GM23338 (cell line): ENCODE data around the gene JTB. TPM values are rescaled to one million over a fixed set of nuclear protein-coding genes. Genes with fewer than 3 reads are reported as not detected.

Source experiments
- ATAC-seq: fragments of 200-7000 bp; cut with Tn5 transposase; 3 replicates; pipeline ENCODE4 v1.9.1; 2020
- DNase-seq: peaks from one replicate; pipeline ENCODE4 v3.0.0-alpha.2; 2015; ENCODE audit warnings: low spot score
- H2AFZ ChIP-seq: fragments of 200-600 bp; sonication (generic); 2 replicates; pipeline ENCODE4 v1.8.0; 2016; ENCODE audit warnings: antibody characterized with exemption, mild to moderate bottlenecking, moderate library complexity
- H3F3A ChIP-seq: fragments of 200-600 bp; sonication (generic); replicated peaks from 2 replicates; pipeline ENCODE4 v1.8.0; 2017; ENCODE audit warnings: antibody characterized with exemption, mixed run types, low read depth
- H3K27ac ChIP-seq: fragments of 200-600 bp; sonication (generic); 2 replicates; pipeline ENCODE4 v1.6.1; 2016; ENCODE audit warnings: low read depth
- H3K27me3 ChIP-seq: fragments of 200-600 bp; sonication (generic); 2 replicates; pipeline ENCODE4 v1.8.0; 2016; ENCODE audit warnings: mild to moderate bottlenecking, mixed run types, moderate library complexity; ENCODE audit not compliant: insufficient read depth
- H3K36me3 ChIP-seq: fragments of 200-600 bp; sonication (generic); 2 replicates; pipeline ENCODE4 v1.8.0; 2016; ENCODE audit warnings: mild to moderate bottlenecking; ENCODE audit not compliant: insufficient read depth
- H3K4me1 ChIP-seq: fragments of 200-600 bp; sonication (generic); 2 replicates; pipeline ENCODE4 v1.8.0; 2016; ENCODE audit warnings: mild to moderate bottlenecking, moderate library complexity; ENCODE audit not compliant: insufficient read depth
- H3K4me2 ChIP-seq: fragments of 200-600 bp; sonication (generic); 2 replicates; pipeline ENCODE4 v1.7.1; 2017; ENCODE audit warnings: mixed run types
- H3K4me3 ChIP-seq: fragments of 200-600 bp; sonication (generic); 2 replicates; pipeline ENCODE4 v1.6.1; 2016; ENCODE audit warnings: mixed run types
- H3K79me2 ChIP-seq: fragments of 200-600 bp; sonication (generic); replicated peaks from 2 replicates; pipeline ENCODE4 v1.8.0; 2017; ENCODE audit warnings: mild to moderate bottlenecking; ENCODE audit not compliant: insufficient read depth
- H3K9me2 ChIP-seq: fragments of 200-600 bp; sonication (generic); 2 replicates; pipeline ENCODE4 v1.8.0; 2017; ENCODE audit not compliant: insufficient read depth
- H4K20me1 ChIP-seq: fragments of 200-600 bp; sonication (generic); replicated peaks from 2 replicates; pipeline ENCODE4 v1.8.0; 2017; ENCODE audit warnings: mild to moderate bottlenecking; ENCODE audit not compliant: insufficient read depth
- H3K27ac Mint-ChIP-seq: 2 replicates; pipeline ENCODE4 v1.8.0; 2020; ENCODE audit warnings: inconsistent platforms, mild to moderate bottlenecking, moderate library complexity, mixed read lengths
- H3K27me3 Mint-ChIP-seq: 3 replicates; pipeline ENCODE4 v1.8.0; 2022; ENCODE audit warnings: low read depth, mild to moderate bottlenecking, moderate library complexity, mixed read lengths, inconsistent platforms; ENCODE audit not compliant: insufficient read depth, poor library complexity
- H3K36me3 Mint-ChIP-seq: 3 replicates; pipeline ENCODE4 v1.8.0; 2021; ENCODE audit warnings: low read depth, mild to moderate bottlenecking, inconsistent platforms, moderate library complexity, mixed read lengths
- H3K4me1 Mint-ChIP-seq: 3 replicates; pipeline ENCODE4 v1.8.0; 2020; ENCODE audit warnings: mild to moderate bottlenecking, inconsistent platforms, mixed read lengths
- H3K4me3 Mint-ChIP-seq: 3 replicates; pipeline ENCODE4 v1.8.0; 2021; ENCODE audit warnings: moderate library complexity, mild to moderate bottlenecking, inconsistent platforms, mixed read lengths
- H3K9me3 Mint-ChIP-seq: 3 replicates; pipeline ENCODE4 v1.8.0; 2020; ENCODE audit warnings: moderate library complexity, mild to moderate bottlenecking, inconsistent platforms, mixed read lengths
- CREB1 ChIP-seq: fragments of 250-450 bp; sonication (Bioruptor Pico); IDR thresholded peaks from 2 replicates; pipeline ENCODE4 v1.5.0; 2020; ENCODE audit warnings: low read depth, mild to moderate bottlenecking, moderate library complexity
- EZH2 ChIP-seq: fragments of 200-600 bp; sonication (generic); IDR thresholded peaks from one replicate; pipeline ENCODE4 v1.8.0; 2017; ENCODE audit warnings: antibody characterized with exemption, mild to moderate bottlenecking, low read depth; ENCODE audit not compliant: unreplicated experiment
- EZH2phosphoT487 ChIP-seq: fragments of 200-600 bp; sonication (generic); IDR thresholded peaks from one replicate; pipeline ENCODE4 v1.8.1; 2018; ENCODE audit warnings: antibody characterized with exemption; ENCODE audit not compliant: unreplicated experiment
- JUNB ChIP-seq: IDR thresholded peaks from one replicate; pipeline ENCODE4 v1.6.1; 2016; ENCODE audit warnings: antibody characterized with exemption; ENCODE audit not compliant: unreplicated experiment
- NANOG ChIP-seq: IDR thresholded peaks from 2 replicates; pipeline ENCODE4 v1.6.1; 2016; ENCODE audit warnings: antibody characterized with exemption, borderline replicate concordance
- POLR2AphosphoS5 ChIP-seq: IDR thresholded peaks from 2 replicates; pipeline ENCODE4 v1.6.1; 2016; ENCODE audit warnings: antibody characterized with exemption, low read depth
- STAT1 ChIP-seq: IDR thresholded peaks from one replicate; pipeline ENCODE4 v1.6.1; 2016; ENCODE audit warnings: antibody characterized with exemption; ENCODE audit not compliant: unreplicated experiment
- ZNF114 ChIP-seq: fragments of 250-450 bp; sonication (Bioruptor Pico); IDR thresholded peaks from 2 replicates; pipeline ENCODE4 v1.5.0; 2020; ENCODE audit warnings: mild to moderate bottlenecking, moderate library complexity
- ZNF331 ChIP-seq: fragments of 250-450 bp; sonication (Bioruptor Pico); IDR thresholded peaks from 2 replicates; pipeline ENCODE4 v1.5.0; 2020; ENCODE audit warnings: low read depth, mild to moderate bottlenecking, moderate library complexity
- polyA plus RNA-seq: library from polyadenylated mRNA; unstranded; fragments of >200 nt; fragmentation: Nextera tagmentation; extraction: Ambion mirVana; gene quantifications from 2 replicates; pipeline ENCODE4 v1.2.1, GENCODE V29; 2016
- total RNA-seq: library from RNA; depleted of rRNA; stranded (reverse); fragments of >200 nt; shearing (Covaris generic); gene quantifications from 2 replicates; pipeline ENCODE4 v1.2.3, GENCODE V29; 2014
- TF ChIP-seq, protein P1 (sequence below): IDR thresholded peaks from one replicate; pipeline ENCODE4 v1.6.1; 2018; ENCODE audit warnings: antibody characterized with exemption; ENCODE audit not compliant: unreplicated experiment
- TF ChIP-seq, protein P2 (sequence below): fragments of 250-450 bp; sonication (Bioruptor Pico); IDR thresholded peaks from 2 replicates; pipeline ENCODE4 v1.5.0; 2020; ENCODE audit warnings: mild to moderate bottlenecking, moderate library complexity
- TF ChIP-seq, protein P3 (sequence below): IDR thresholded peaks from 2 replicates; pipeline ENCODE4 v1.6.1; 2016; ENCODE audit warnings: antibody characterized with exemption
- TF ChIP-seq, protein P4 (sequence below), 2 experiments: fragments of 200-600 bp in 1 of 2; sonication (generic) in 1 of 2; conservative IDR thresholded peaks; 2 replicates each; pipeline versions ENCODE4 v1.5.1 to v1.6.1; 2016 to 2017; ENCODE audit warnings: antibody characterized with exemption in 2 of 2, low read depth in 2 of 2, mild to moderate bottlenecking in 2 of 2, moderate library complexity in 1 of 2

JTB gene
- total and polyA plus RNA-seq, 2 experiments from 2014 or later, result 140 to 208 TPM

DNA sequence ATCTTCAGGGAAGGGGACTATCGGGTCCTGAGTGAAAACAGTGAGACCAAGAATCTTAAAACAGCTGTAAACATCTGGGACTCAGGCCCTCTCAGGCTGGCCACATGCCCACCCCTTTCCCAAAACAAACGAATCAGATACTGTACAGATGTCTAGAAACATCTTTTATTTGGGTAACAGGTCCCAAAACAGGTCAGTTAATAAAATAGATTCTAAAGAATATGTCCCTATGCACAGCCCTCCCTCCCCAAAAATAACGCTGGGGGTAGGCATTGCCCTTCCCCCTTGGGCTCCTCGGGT lies 18.6 kb downstream of the JTB start:
- peaks cover 44% of the 10 kb centered on the region for H3K4me1 Mint-ChIP-seq
- peak overlapping the region; percentile 31 for H3K4me3 ChIP-seq
- no peaks in the 10 kb centered on the region for H3K9me2 ChIP-seq
- H3F3A ChIP-seq, result peaks cover 33% of the 10 kb centered on the region
- peaks cover 23% of the 10 kb centered on the region for H4K20me1 ChIP-seq
- TF ChIP-seq ZNF331 (no peak), ZNF114 (CRISPR knock-in tag) (no peak), POLR2AphosphoS5 (no peak), EZH2 (no peak), CREB1 (CRISPR knock-in tag) (no peak), EZH2phosphoT487 (no peak), JUNB (no peak), NANOG (no peak), STAT1 (no peak)
- TF ChIP-seq, protein P1, sequence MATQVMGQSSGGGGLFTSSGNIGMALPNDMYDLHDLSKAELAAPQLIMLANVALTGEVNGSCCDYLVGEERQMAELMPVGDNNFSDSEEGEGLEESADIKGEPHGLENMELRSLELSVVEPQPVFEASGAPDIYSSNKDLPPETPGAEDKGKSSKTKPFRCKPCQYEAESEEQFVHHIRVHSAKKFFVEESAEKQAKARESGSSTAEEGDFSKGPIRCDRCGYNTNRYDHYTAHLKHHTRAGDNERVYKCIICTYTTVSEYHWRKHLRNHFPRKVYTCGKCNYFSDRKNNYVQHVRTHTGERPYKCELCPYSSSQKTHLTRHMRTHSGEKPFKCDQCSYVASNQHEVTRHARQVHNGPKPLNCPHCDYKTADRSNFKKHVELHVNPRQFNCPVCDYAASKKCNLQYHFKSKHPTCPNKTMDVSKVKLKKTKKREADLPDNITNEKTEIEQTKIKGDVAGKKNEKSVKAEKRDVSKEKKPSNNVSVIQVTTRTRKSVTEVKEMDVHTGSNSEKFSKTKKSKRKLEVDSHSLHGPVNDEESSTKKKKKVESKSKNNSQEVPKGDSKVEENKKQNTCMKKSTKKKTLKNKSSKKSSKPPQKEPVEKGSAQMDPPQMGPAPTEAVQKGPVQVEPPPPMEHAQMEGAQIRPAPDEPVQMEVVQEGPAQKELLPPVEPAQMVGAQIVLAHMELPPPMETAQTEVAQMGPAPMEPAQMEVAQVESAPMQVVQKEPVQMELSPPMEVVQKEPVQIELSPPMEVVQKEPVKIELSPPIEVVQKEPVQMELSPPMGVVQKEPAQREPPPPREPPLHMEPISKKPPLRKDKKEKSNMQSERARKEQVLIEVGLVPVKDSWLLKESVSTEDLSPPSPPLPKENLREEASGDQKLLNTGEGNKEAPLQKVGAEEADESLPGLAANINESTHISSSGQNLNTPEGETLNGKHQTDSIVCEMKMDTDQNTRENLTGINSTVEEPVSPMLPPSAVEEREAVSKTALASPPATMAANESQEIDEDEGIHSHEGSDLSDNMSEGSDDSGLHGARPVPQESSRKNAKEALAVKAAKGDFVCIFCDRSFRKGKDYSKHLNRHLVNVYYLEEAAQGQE, result no peak
- TF ChIP-seq, protein P2, sequence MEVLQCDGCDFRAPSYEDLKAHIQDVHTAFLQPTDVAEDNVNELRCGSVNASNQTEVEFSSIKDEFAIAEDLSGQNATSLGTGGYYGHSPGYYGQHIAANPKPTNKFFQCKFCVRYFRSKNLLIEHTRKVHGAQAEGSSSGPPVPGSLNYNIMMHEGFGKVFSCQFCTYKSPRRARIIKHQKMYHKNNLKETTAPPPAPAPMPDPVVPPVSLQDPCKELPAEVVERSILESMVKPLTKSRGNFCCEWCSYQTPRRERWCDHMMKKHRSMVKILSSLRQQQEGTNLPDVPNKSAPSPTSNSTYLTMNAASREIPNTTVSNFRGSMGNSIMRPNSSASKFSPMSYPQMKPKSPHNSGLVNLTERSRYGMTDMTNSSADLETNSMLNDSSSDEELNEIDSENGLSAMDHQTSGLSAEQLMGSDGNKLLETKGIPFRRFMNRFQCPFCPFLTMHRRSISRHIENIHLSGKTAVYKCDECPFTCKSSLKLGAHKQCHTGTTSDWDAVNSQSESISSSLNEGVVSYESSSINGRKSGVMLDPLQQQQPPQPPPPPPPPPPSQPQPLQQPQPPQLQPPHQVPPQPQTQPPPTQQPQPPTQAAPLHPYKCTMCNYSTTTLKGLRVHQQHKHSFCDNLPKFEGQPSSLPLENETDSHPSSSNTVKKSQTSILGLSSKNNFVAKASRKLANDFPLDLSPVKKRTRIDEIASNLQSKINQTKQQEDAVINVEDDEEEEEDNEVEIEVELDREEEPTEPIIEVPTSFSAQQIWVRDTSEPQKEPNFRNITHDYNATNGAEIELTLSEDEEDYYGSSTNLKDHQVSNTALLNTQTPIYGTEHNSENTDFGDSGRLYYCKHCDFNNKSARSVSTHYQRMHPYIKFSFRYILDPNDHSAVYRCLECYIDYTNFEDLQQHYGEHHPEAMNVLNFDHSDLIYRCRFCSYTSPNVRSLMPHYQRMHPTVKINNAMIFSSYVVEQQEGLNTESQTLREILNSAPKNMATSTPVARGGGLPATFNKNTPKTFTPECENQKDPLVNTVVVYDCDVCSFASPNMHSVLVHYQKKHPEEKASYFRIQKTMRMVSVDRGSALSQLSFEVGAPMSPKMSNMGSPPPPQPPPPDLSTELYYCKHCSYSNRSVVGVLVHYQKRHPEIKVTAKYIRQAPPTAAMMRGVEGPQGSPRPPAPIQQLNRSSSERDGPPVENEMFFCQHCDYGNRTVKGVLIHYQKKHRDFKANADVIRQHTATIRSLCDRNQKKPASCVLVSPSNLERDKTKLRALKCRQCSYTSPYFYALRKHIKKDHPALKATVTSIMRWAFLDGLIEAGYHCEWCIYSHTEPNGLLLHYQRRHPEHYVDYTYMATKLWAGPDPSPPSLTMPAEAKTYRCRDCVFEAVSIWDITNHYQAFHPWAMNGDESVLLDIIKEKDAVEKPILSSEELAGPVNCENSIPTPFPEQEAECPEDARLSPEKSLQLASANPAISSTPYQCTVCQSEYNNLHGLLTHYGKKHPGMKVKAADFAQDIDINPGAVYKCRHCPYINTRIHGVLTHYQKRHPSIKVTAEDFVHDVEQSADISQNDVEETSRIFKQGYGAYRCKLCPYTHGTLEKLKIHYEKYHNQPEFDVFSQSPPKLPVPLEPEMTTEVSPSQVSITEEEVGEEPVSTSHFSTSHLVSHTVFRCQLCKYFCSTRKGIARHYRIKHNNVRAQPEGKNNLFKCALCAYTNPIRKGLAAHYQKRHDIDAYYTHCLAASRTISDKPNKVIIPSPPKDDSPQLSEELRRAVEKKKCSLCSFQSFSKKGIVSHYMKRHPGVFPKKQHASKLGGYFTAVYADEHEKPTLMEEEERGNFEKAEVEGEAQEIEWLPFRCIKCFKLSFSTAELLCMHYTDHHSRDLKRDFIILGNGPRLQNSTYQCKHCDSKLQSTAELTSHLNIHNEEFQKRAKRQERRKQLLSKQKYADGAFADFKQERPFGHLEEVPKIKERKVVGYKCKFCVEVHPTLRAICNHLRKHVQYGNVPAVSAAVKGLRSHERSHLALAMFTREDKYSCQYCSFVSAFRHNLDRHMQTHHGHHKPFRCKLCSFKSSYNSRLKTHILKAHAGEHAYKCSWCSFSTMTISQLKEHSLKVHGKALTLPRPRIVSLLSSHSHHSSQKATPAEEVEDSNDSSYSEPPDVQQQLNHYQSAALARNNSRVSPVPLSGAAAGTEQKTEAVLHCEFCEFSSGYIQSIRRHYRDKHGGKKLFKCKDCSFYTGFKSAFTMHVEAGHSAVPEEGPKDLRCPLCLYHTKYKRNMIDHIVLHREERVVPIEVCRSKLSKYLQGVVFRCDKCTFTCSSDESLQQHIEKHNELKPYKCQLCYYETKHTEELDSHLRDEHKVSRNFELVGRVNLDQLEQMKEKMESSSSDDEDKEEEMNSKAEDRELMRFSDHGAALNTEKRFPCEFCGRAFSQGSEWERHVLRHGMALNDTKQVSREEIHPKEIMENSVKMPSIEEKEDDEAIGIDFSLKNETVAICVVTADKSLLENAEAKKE, result no peak
- TF ChIP-seq, protein P3, sequence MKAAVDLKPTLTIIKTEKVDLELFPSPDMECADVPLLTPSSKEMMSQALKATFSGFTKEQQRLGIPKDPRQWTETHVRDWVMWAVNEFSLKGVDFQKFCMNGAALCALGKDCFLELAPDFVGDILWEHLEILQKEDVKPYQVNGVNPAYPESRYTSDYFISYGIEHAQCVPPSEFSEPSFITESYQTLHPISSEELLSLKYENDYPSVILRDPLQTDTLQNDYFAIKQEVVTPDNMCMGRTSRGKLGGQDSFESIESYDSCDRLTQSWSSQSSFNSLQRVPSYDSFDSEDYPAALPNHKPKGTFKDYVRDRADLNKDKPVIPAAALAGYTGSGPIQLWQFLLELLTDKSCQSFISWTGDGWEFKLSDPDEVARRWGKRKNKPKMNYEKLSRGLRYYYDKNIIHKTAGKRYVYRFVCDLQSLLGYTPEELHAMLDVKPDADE, result no peak
- TF ChIP-seq, protein P4, sequence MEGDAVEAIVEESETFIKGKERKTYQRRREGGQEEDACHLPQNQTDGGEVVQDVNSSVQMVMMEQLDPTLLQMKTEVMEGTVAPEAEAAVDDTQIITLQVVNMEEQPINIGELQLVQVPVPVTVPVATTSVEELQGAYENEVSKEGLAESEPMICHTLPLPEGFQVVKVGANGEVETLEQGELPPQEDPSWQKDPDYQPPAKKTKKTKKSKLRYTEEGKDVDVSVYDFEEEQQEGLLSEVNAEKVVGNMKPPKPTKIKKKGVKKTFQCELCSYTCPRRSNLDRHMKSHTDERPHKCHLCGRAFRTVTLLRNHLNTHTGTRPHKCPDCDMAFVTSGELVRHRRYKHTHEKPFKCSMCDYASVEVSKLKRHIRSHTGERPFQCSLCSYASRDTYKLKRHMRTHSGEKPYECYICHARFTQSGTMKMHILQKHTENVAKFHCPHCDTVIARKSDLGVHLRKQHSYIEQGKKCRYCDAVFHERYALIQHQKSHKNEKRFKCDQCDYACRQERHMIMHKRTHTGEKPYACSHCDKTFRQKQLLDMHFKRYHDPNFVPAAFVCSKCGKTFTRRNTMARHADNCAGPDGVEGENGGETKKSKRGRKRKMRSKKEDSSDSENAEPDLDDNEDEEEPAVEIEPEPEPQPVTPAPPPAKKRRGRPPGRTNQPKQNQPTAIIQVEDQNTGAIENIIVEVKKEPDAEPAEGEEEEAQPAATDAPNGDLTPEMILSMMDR (conservative IDR thresholded peaks at IDR 0.05; ENCODE audit: low read depth in 2 of 2), result no peak
- no peak for ATAC-seq
- H2AFZ ChIP-seq, result no peak overlapping the region
- peaks cover 37% of the 10 kb centered on the region for H3K36me3 Mint-ChIP-seq
- peak overlapping the region; percentile 99 for H3K4me3 Mint-ChIP-seq
- H3K9me3 Mint-ChIP-seq, result peaks cover 3% of the 10 kb centered on the region; the same call in 2 of the 3 replicates
- H3K79me2 ChIP-seq, result peaks cover 68% of the 10 kb centered on the region
- peaks cover 28% of the 10 kb centered on the region for H3K27me3 Mint-ChIP-seq
- peaks cover 14% of the 10 kb centered on the region for H3K36me3 ChIP-seq
- H3K4me2 ChIP-seq, result peak overlapping the region; percentile 19
- H3K27me3 ChIP-seq, result no peaks in the 10 kb centered on the region
- DNase-seq, result no peak
- H3K27ac Mint-ChIP-seq, result peak overlapping the region; percentile 63
- peak overlapping the region; percentile 67 for H3K27ac ChIP-seq
- H3K4me1 ChIP-seq, result peaks cover 29% of the 10 kb centered on the region
